ENCODE data around the gene MAP4K4.

- no peak for TF ChIP-seq CTCF (IDR thresholded peaks at IDR 0.05)
- TF ChIP-seq POLR2A (IDR thresholded peaks at IDR 0.05): no peak
Observed at GRCh38 chr2:101808006-101808562, 110.6 kb downstream of the MAP4K4 start.
